ENCODE data around the gene GRIN2D.
"Not testable (repeated sequence)": the region's sequence is repeated elsewhere in the genome, so short reads cannot be mapped to it uniquely, and the experiment has no call there.

GRIN2D gene

DNA sequence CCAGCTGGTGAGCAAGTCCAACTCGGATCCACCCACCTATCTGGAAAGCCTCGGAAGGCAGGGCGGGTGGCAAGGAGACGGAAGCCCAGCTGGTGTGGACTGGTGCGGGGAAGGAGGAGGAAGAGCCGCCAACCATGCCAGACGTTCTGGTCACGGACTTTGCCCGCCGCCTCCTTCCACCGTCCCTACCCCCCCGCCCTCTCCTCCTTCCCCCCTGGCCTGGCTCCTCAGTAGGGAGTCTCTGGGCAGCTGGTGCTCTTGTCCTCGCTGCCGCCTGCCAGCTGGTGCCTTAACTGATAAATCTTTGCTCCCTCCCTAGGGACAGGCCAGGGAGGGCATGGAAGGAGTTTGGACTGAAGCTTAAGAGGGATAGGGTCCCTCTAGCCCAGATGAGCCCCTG lies 24.5 kb upstream of the GRIN2D start:
- peaks cover 94% of the 10 kb centered on the region for H3K4me1 ChIP-seq
- no peaks in the 10 kb centered on the region for H3K27me3 ChIP-seq
- H3K36me3 ChIP-seq, result no peaks in the 10 kb centered on the region
- H3K27ac ChIP-seq, result peak overlapping the region; percentile 80
- no peak overlapping the region for H3K4me3 ChIP-seq
- no peak for TF ChIP-seq Cebpa-rat (IDR thresholded peaks at IDR 0.05)
- H3K9me3 ChIP-seq, result no peaks in the 10 kb centered on the region
- H3K4me2 ChIP-seq, result peak overlapping the region; percentile 81
- no peaks in the 10 kb centered on the region for H4K20me1 ChIP-seq
- peak overlapping the region; percentile 56 for H3K9ac ChIP-seq

DNA sequence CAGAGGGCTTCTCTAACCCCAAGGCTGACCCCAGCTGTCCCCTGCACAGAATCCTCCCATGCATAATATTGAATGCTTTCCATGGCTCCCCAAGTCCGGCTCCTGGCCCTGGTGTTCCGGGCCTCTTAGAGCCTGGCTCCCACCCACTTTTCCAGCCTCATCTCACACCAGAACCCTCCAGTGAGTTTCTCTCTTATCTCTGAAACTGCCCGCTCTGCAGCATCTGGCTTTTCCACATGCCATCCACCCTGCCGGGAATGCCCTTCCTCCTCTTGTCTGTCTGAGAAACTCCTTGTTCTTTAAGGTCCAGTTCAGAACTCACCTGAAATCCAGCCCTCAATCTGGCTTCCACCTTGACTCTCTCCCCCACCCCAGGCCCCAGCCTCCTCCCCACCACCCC lies 22.5 kb upstream of the GRIN2D start:
- H3K4me1 ChIP-seq, result peaks cover 96% of the 10 kb centered on the region
- no peak overlapping the region for H3K4me2 ChIP-seq
- H3K27ac ChIP-seq, result peak overlapping the region; percentile 22; the same call in 1 of the 2 replicates

GRCh38 chr19:48371367-48371766 lies 22.1 kb upstream of the GRIN2D start:
- Histone ChIP-seq H4K20me1 (no peaks in the 10 kb centered on the region), H3K27ac (no peak overlapping the region), H3K4me3 (no peak overlapping the region), H3K4me2 (no peak overlapping the region), H3K36me3 (no peaks in the 10 kb centered on the region), H3K9ac (no peak overlapping the region), H3K27me3 (no peaks in the 10 kb centered on the region), H3K9me3 (no peaks in the 10 kb centered on the region), H3K4me1 (peaks cover 96% of the 10 kb centered on the region)
- no peak for TF ChIP-seq Cebpa-rat (IDR thresholded peaks at IDR 0.05)

More for the DNA sequence above, 22.5 kb upstream of the GRIN2D start:
- Histone ChIP-seq H3K9ac (no peak overlapping the region; the same call in 1 of the 2 replicates), H4K20me1 (no peaks in the 10 kb centered on the region), H3K4me3 (no peak overlapping the region), H3K9me3 (no peaks in the 10 kb centered on the region), H3K36me3 (no peaks in the 10 kb centered on the region), H3K27me3 (no peaks in the 10 kb centered on the region)
- TF ChIP-seq Cebpa-rat (IDR thresholded peaks at IDR 0.05), result no peak

DNA sequence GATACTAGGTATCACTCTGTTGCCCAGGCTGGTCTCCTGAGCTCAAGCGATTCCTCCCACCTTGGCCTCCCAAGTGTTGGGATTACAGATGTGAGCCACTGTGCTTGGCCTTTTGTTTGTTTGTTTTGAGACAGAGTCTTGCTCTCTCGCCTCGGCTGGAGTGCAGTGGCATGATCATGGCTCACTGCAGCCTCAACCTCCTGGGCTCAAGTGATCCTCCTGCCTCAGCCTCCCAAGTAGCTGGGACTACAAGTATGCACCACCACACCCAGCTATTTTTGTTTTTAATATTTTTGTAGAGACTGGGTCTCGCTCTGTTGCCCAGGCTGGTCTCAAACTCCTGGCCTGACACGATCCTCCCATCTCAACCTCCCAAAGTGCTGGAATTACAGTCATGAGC lies 21.7 kb upstream of the GRIN2D start:
- not testable (repeated sequence) for H3K4me3 ChIP-seq, H3K9ac ChIP-seq, H3K4me2 ChIP-seq, H3K27me3 ChIP-seq, H3K27ac ChIP-seq, H4K20me1 ChIP-seq, H3K9me3 ChIP-seq, H3K36me3 ChIP-seq
- peaks cover 96% of the 10 kb centered on the region for H3K4me1 ChIP-seq

DNA sequence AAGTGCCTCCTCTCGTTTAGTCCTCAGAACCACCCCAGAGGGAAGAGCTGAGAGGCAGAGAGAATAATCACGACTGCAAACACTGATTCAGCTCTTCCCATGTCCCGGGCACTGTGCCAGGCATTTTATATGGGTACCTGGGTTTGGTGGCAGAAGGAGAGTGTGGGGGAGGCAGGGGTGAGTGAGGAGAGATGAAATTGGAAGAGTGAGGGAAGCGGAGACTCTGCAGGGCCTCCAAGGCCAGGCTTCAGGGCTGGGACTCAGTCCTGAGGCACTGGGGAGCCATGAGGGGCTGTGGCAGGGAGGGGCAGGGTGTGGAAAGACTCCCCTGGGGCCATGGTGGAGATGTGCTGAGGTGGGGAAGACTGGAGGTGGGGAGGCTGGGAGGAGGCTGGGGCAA lies 20.6 kb upstream of the GRIN2D start:
- TF ChIP-seq Cebpa-rat (IDR thresholded peaks at IDR 0.05), result no peak
- Histone ChIP-seq H3K9me3 (no peaks in the 10 kb centered on the region), H3K4me1 (peaks cover 96% of the 10 kb centered on the region), H3K4me2 (peak overlapping the region; percentile 64), H4K20me1 (no peaks in the 10 kb centered on the region), H3K36me3 (no peaks in the 10 kb centered on the region), H3K4me3 (no peak overlapping the region), H3K27ac (peak overlapping the region; percentile 60), H3K9ac (peak overlapping the region; percentile 26; the same call in 1 of the 2 replicates), H3K27me3 (no peaks in the 10 kb centered on the region)

- H3K27me3 ChIP-seq, result no peaks in the 10 kb centered on the region
- H3K4me2 ChIP-seq, result peak overlapping the region; percentile 64
- peak overlapping the region; percentile 26; the same call in 1 of the 2 replicates for H3K9ac ChIP-seq
- peaks cover 95% of the 10 kb centered on the region for H3K4me1 ChIP-seq
- peak overlapping the region; percentile 60 for H3K27ac ChIP-seq
- H3K4me3 ChIP-seq, result no peak overlapping the region
- H4K20me1 ChIP-seq, result no peaks in the 10 kb centered on the region
- H3K9me3 ChIP-seq, result no peaks in the 10 kb centered on the region
- TF ChIP-seq Cebpa-rat (IDR thresholded peaks at IDR 0.05), result no peak
- H3K36me3 ChIP-seq, result no peaks in the 10 kb centered on the region
Observed at GRCh38 chr19:48373567-48373966, 19.9 kb upstream of the GRIN2D start.

- no peak overlapping the region for H3K9ac ChIP-seq
- peaks cover 3% of the 10 kb centered on the region; the same call in 1 of the 2 replicates for H4K20me1 ChIP-seq
- no peak overlapping the region for H3K27ac ChIP-seq
- H3K4me1 ChIP-seq, result peaks cover 53% of the 10 kb centered on the region
- H3K9me3 ChIP-seq, result no peaks in the 10 kb centered on the region
- H3K27me3 ChIP-seq, result no peaks in the 10 kb centered on the region
- H3K4me3 ChIP-seq, result no peak overlapping the region
- peaks cover 30% of the 10 kb centered on the region for H3K36me3 ChIP-seq
- H3K4me2 ChIP-seq, result peak overlapping the region; percentile 84; the same call in 1 of the 2 replicates
- TF ChIP-seq Cebpa-rat (IDR thresholded peaks at IDR 0.05), result no peak
Observed at GRCh38 chr19:48378194-48378570, 15.3 kb upstream of the GRIN2D start.

DNA sequence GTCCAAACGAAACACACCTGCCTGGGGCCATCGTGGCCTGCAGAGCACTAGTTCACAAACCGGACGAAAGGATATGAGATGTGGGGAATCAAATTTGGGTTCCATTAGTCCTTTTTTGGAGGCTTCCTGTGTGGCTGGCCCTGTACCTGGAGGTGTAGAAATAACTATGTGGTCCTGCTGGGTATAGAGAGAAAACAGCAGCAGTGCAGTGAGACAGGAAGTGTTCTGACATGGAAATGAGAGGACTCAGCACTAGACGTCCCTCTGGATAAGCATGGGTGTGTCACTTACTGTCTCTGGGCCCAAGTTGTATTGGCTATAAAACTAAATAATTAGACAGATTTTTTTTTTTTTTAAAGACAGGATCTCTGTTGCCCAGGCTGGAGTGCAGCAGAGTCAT lies 14.4 kb upstream of the GRIN2D start:
- H3K4me1 ChIP-seq, result peaks cover 44% of the 10 kb centered on the region

DNA sequence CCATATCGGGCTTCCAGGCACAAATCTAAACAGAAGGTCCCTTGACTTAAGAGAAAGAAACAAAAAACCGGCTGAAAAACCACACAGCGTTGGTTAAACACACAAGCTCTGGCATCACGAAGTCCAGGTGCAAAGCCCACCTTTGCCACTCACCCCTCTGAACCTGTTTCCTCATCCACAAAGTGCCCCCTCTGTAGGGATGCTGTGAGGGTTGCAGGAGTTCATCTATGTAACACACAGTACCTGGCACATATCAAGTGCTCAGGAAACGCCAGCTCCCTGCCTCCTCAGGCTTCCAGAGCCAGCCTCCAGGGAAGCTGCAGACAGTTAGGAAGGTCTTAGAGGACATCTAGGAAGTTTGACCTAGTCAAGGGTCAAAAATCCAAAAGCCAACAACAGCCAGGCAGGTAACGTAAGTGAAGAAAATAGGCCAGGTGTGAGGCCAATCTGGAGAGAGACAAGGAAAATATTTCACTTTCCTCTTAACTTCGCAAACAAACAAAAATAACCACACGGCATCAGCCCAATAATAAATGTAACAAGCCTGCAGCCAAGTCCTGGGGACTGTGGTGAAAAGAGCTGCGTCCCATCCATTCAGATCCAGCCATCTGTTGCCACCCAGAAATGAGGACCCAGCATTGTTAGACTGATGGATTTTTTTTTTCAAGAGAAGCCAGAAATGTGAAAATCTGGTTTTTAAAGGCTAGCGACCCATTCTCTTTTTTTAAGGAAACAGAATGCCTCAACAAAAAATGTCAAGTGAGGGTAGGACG lies 12.1 kb upstream of the GRIN2D start:
- peaks cover 62% of the 10 kb centered on the region for H3K36me3 ChIP-seq
- H3K4me2 ChIP-seq, result no peak overlapping the region
- no peaks in the 10 kb centered on the region for H3K9me3 ChIP-seq
- no peak overlapping the region for H3K4me3 ChIP-seq
- H3K27me3 ChIP-seq, result no peaks in the 10 kb centered on the region
- no peak overlapping the region for H3K27ac ChIP-seq
- H3K9ac ChIP-seq, result no peak overlapping the region
- H4K20me1 ChIP-seq, result peaks cover 8% of the 10 kb centered on the region; the same call in 1 of the 2 replicates
- H3K4me1 ChIP-seq, result peaks cover 21% of the 10 kb centered on the region
- no peak for TF ChIP-seq Cebpa-rat (IDR thresholded peaks at IDR 0.05)

More for the DNA sequence above, 14.4 kb upstream of the GRIN2D start:
- Histone ChIP-seq H3K27ac (no peak overlapping the region), H3K4me2 (no peak overlapping the region), H3K4me3 (no peak overlapping the region), H4K20me1 (peaks cover 8% of the 10 kb centered on the region; the same call in 1 of the 2 replicates), H3K27me3 (no peaks in the 10 kb centered on the region), H3K9me3 (no peaks in the 10 kb centered on the region), H3K9ac (no peak overlapping the region), H3K36me3 (peaks cover 39% of the 10 kb centered on the region)
- TF ChIP-seq Cebpa-rat (IDR thresholded peaks at IDR 0.05), result no peak

DNA sequence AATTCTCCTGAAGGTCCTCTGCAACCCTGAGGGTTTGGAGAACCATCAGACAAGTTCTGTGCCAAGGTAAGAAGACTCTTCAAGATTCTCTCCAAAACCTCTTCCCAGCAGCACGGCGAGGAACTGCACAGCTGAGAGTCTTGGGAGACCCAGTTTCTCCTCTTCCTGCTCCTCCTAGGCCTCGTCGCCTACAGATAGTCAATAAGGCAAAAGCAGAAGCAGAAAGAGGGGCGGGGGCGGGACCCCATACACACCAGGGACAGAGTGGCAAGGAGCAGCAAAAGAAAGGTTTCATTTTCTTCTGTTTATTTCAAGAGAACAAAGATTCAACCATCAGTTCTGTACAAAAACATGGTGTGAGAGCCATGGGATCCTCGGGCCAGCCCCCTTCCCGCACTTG lies 11.2 kb upstream of the GRIN2D start:
- no peak for TF ChIP-seq Cebpa-rat (IDR thresholded peaks at IDR 0.05)
- peaks cover 71% of the 10 kb centered on the region for H3K36me3 ChIP-seq
- H3K4me1 ChIP-seq, result peaks cover 12% of the 10 kb centered on the region
- no peak overlapping the region for H3K9ac ChIP-seq
- no peaks in the 10 kb centered on the region for H3K27me3 ChIP-seq
- H3K27ac ChIP-seq, result no peak overlapping the region
- H3K4me2 ChIP-seq, result no peak overlapping the region
- no peaks in the 10 kb centered on the region for H3K9me3 ChIP-seq
- H4K20me1 ChIP-seq, result peaks cover 16% of the 10 kb centered on the region; the same call in 1 of the 2 replicates
- H3K4me3 ChIP-seq, result no peak overlapping the region
